UCSD-AML1 (cell line): Measurements from ENCODE around the gene TANGO2.

Source experiments
- DNase-seq: peaks from one replicate; lab custom pipeline; 2025; ENCODE audit not compliant: unreplicated experiment; lab: John Stamatoyannopoulos, UW

The TANGO2 gene

GRCh38 chr22:19994851-19995610 is 25.9 kb upstream of the TANGO2 start:
- DNase-seq: no peak

GRCh38 chr22:19995611-19996339 is 25.1 kb upstream of the TANGO2 start:
- DNase-seq: no peak

GRCh38 chr22:19996694-19997384 is 24.1 kb upstream of the TANGO2 start:
- no peak for DNase-seq

- no peak for DNase-seq
These were observed 23.2 kb upstream of the TANGO2 start for GRCh38 chr22:19997561-19998231.

GRCh38 chr22:19998232-19998951 is 22.5 kb upstream of the TANGO2 start:
- no peak for DNase-seq

GRCh38 chr22:19998991-19999820 is 21.7 kb upstream of the TANGO2 start:
- DNase-seq: no peak

- no peak for DNase-seq
These were observed 20.4 kb upstream of the TANGO2 start for GRCh38 chr22:20000246-20001081.

- peak; percentile 37 for DNase-seq
These were observed 19.8 kb upstream of the TANGO2 start for GRCh38 chr22:20001082-20001638.

GRCh38 chr22:20002128-20002527 is 18.8 kb upstream of the TANGO2 start:
- DNase-seq: no peak

GRCh38 chr22:20002636-20003035 is 18.3 kb upstream of the TANGO2 start:
- no peak for DNase-seq

GRCh38 chr22:20003304-20003703 is 17.6 kb upstream of the TANGO2 start:
- no peak for DNase-seq

GRCh38 chr22:20004464-20004863 is 16.4 kb upstream of the TANGO2 start:
- no peak for DNase-seq

GRCh38 chr22:20008221-20008995 is 12.5 kb upstream of the TANGO2 start:
- no peak for DNase-seq

GRCh38 chr22:20009018-20009491 is 11.9 kb upstream of the TANGO2 start:
- DNase-seq: no peak

- DNase-seq: no peak
These were observed 11.2 kb upstream of the TANGO2 start for GRCh38 chr22:20009582-20010306.

- no peak for DNase-seq
These were observed 10.4 kb upstream of the TANGO2 start for GRCh38 chr22:20010307-20011122.
